Heart left ventricle (tissue), 16 donors: Measurements from ENCODE around the gene NOS1AP. TPM values are rescaled to one million over a fixed set of nuclear protein-coding genes. Genes with fewer than 3 reads are reported as not detected.

Source experiments
- ATAC-seq, 4 donors: fragments of 200-7000 bp; cut with Tn5 transposase; one replicate each; pipeline ENCODE4 v1.9.1; 2020 to 2022; ENCODE audit warnings: moderate library complexity in 4 of 4, mild to moderate bottlenecking in 3 of 4, moderate number of reproducible peaks in 1 of 4
- DNase-seq, 5 donors: peaks; one replicate each; pipeline ENCODE4 v3.0.0-alpha.2; 2020
- H3K27ac ChIP-seq, 12 donors: fragments of 200-600 bp; sonication (generic) in 4 of 12; one replicate each; pipeline versions ENCODE4 v1.5.0 to v1.8.0; 2016 to 2022; ENCODE audit warnings: mild to moderate bottlenecking in 2 of 12
- H3K27me3 ChIP-seq, 9 donors: fragments of 200-600 bp; sonication (generic) in 2 of 9; one replicate each; pipeline versions ENCODE4 v1.5.1 to v1.8.0; 2016 to 2022; ENCODE audit warnings: mild to moderate bottlenecking in 3 of 9
- H3K36me3 ChIP-seq, 9 donors: fragments of 200-600 bp; sonication (generic) in 2 of 9; one replicate each; pipeline versions ENCODE4 v1.5.0 to v1.8.0; 2018 to 2022; ENCODE audit warnings: mild to moderate bottlenecking in 2 of 9
- H3K4me1 ChIP-seq, 12 donors: fragments of 200-600 bp; sonication (generic) in 4 of 12; one replicate each; pipeline versions ENCODE4 v1.5.0 to v1.8.0; 2016 to 2022; ENCODE audit warnings: mild to moderate bottlenecking in 3 of 12
- H3K4me3 ChIP-seq, 12 donors: fragments of 200-600 bp; sonication (generic) in 4 of 12; one replicate each; pipeline versions ENCODE4 v1.5.0 to v1.8.0; 2017 to 2022; ENCODE audit warnings: mild to moderate bottlenecking in 9 of 12, moderate library complexity in 4 of 12
- H3K9me3 ChIP-seq, 12 donors: fragments of 200-600 bp; sonication (generic) in 4 of 12; one replicate each; pipeline versions ENCODE4 v1.5.0 to v1.8.0; 2016 to 2022; ENCODE audit warnings: mild to moderate bottlenecking in 1 of 12
- CTCF ChIP-seq, 12 donors: fragments of 200-600 bp; sonication (generic) in 4 of 12; IDR thresholded peaks; one replicate each; pipeline versions ENCODE4 v1.5.0 to v1.8.0; 2018 to 2022; ENCODE audit warnings: antibody characterized with exemption in 12 of 12, mild to moderate bottlenecking in 5 of 12
- POLR2A ChIP-seq, 2 donors: fragments of 450-650 bp; IDR thresholded peaks; one replicate each; pipeline ENCODE4 v1.6.1; 2017; ENCODE audit warnings: antibody characterized with exemption in 2 of 2, mild to moderate bottlenecking in 2 of 2, moderate library complexity in 2 of 2
- whole genome bisulfite sequencing, 4 donors: extraction: QIAGEN DNeasy Blood & Tissue Kit in 2 of 4; methylation state at CpG; one replicate each; pipeline versions ENCODE4 v1.1.5 to v1.1.7; 2013 to 2018; 5-methylcytosine and 5-hydroxymethylcytosine counted together
- intact Hi-C, 10 donors: fragments of 100-400 bp; cut with DNase I; formaldehyde crosslinking; loops; one replicate each; pipeline versions ENCODE4 v1.11.1 to v1.14.2; 2022
- polyA plus RNA-seq, 2 donors: library from polyadenylated mRNA; stranded (reverse); fragments of 200-250 nt; gene quantifications; one replicate each; pipeline ENCODE4 v1.2.3, GENCODE V29; 2013
- total RNA-seq, 9 donors: library from RNA; depleted of rRNA in 2 of 9; stranded (reverse); fragments of >200 nt in 2 of 9; fragmentation: NEBNext Ultra II Directional in 3 of 9; extraction: Animal tissue kit (Norgen Biotek cat#: 25700) in 3 of 9; gene quantifications; one replicate each; pipeline versions ENCODE4 v1.1.0 to v1.2.4, GENCODE V29; 2016 to 2023
- donor health status: ischemic (EF 13 %, LVEDD 7.1; RV severe dilation, severe dysfunction).
- donor health status: healthy with polysubstance abuse.
- donor health status: DM: no; HTN: yes; CAD: no.
- donor health status: DM: no; HTN: no; CAD: no.
- donor health status: ischemic (EF 25% LVEDD 6.9; RV normal size, moderate dysfunction).
- donor health status: ischemic (EF 25% LVEDD 5.7; RV mildly dilated, moderate dysfunction).
- donor health status: healthy.
- donor health status: DM: yes; HTN: yes; CAD: no.
- donor health status: ischemic (EF 35%, LVEDD 5.7; RV mildly dilated, moderate dysfunction).
- donor health status: nonischemic (EF 11% LVEDD 7.7; RV severe dilation, severe dysfunction).
- donor health status: DM: yes; HTN: yes; CAD: no.
- donor health status: PGD.
- donor health status: ischemic (EF 29% LVEDD 5.4; RV normal size, mild dysfunction).
- donor health status: nonischemic (EF 23%, LVEDD 6.1; RV moderate dilation, normal function).

NOS1AP gene
- total and polyA plus RNA-seq, 11 donors = 1.1 to 6.4 (median 4.3) TPM

- WGBS, 4 donors = 69 to 93% (median 79%) methylated on average over 4 of the region's 4 CpGs
- DNase-seq (no peak), ATAC-seq (no peak)
- H3K4me3 ChIP-seq = no peak overlapping the region
- H3K36me3 ChIP-seq = no peaks in the 10 kb centered on the region
- H3K27me3 ChIP-seq = no peaks in the 10 kb centered on the region
- peaks cover 0 to 8% (median 0%) of the 10 kb centered on the region in 12 donors for H3K4me1 ChIP-seq
- peaks cover 0 to 10% (median 0%) of the 10 kb centered on the region in 12 donors for H3K9me3 ChIP-seq
- no peak overlapping the region for H3K27ac ChIP-seq
- intact Hi-C loops = no loop called here
- no peak for TF ChIP-seq CTCF (IDR thresholded peaks at IDR 0.05)
- no peak for TF ChIP-seq POLR2A (IDR thresholded peaks at IDR 0.05)
Measured at GRCh38 chr1:162182090-162182489, 112.6 kb downstream of the NOS1AP start.

GRCh38 chr1:162185314-162186025 lies 116.0 kb downstream of the NOS1AP start:
- Histone ChIP-seq H3K9me3 (peaks cover 0 to 10% (median 0%) of the 10 kb centered on the region in 12 donors), H3K36me3 (no peaks in the 10 kb centered on the region), H3K4me3 (no peak overlapping the region), H3K27me3 (no peaks in the 10 kb centered on the region), H3K4me1 (peaks cover 0 to 10% (median 0%) of the 10 kb centered on the region in 12 donors), H3K27ac (no peak overlapping the region)
- intact Hi-C loops = no loop called here
- 56 to 82% (median 65%) methylated on average over 4 of the region's 4 CpGs for WGBS, 4 donors
- ATAC-seq = no peak
- no peak for DNase-seq
- TF ChIP-seq POLR2A (IDR thresholded peaks at IDR 0.05) (no peak), CTCF (IDR thresholded peaks at IDR 0.05) (no peak)

DNA sequence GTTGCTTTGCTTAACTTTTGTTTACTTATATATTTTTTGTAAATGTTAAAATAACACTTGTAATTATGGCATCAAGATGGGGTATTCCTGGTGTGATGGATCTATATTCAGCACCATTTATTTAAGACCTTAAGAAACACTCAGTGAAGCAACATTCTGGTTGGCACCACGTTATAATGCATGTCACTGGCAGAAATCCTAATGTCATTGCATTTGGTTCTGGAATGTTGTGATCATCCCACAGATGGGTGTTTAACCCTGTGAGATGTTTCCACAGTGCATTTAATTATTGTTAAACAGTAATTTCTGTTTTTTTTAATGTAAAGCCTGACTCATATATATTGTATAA lies 116.5 kb downstream of the NOS1AP start:
- no peak for DNase-seq
- Histone ChIP-seq H3K27me3 (no peaks in the 10 kb centered on the region), H3K9me3 (peaks cover 0 to 10% (median 0%) of the 10 kb centered on the region in 12 donors), H3K4me3 (no peak overlapping the region), H3K4me1 (peaks cover 0 to 10% (median 0%) of the 10 kb centered on the region in 12 donors), H3K27ac (no peak overlapping the region), H3K36me3 (no peaks in the 10 kb centered on the region)
- TF ChIP-seq POLR2A (IDR thresholded peaks at IDR 0.05) (no peak), CTCF (IDR thresholded peaks at IDR 0.05) (no peak)
- no peak for ATAC-seq
- 0 to 59% (median 18%) methylated on average over 1 of the region's 1 CpG for WGBS, 4 donors
- intact Hi-C loops = no loop called here

GRCh38 chr1:162186406-162186805 lies 116.9 kb downstream of the NOS1AP start:
- WGBS, 4 donors = 47 to 92% (median 75%) methylated on average over 2 of the region's 2 CpGs
- Histone ChIP-seq H3K9me3 (peaks cover 0 to 10% (median 0%) of the 10 kb centered on the region in 12 donors), H3K27ac (no peak overlapping the region), H3K36me3 (no peaks in the 10 kb centered on the region), H3K4me3 (no peak overlapping the region), H3K4me1 (peaks cover 0 to 14% (median 0%) of the 10 kb centered on the region in 12 donors), H3K27me3 (no peaks in the 10 kb centered on the region)
- DNase-seq (no peak), ATAC-seq (no peak)
- intact Hi-C loops = no loop called here
- TF ChIP-seq POLR2A (IDR thresholded peaks at IDR 0.05) (no peak), CTCF (IDR thresholded peaks at IDR 0.05) (no peak)
